Measurements from ENCODE around the gene APMAP.

Gene APMAP

GRCh38 chr20:24987873-24988835 lies 4.4 kb downstream of the APMAP start:
- DNase-seq (ENCODE audit: low read depth in 1 of 2, low spot score in 1 of 2): no peak

DNA sequence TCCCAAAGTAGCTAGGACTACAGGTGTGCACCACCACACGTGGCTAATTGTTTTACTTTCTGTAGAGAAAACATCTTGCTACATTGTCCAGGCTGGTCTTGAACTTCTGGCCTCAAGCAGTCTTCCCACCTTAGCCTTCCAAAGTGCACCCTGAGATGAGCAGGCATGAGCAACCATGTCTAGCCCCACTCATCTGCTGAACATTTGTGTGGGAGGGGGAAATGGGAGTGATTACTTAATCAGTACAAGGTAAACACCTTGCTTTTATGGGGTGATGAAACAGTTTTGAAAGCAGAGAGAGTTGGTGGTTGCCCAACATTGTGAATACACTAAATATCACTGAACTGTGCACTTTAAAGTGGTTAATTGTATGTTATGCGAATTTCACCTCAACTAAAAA lies 5.3 kb downstream of the APMAP start:
- no peak for DNase-seq (ENCODE audit: low read depth in 1 of 2, low spot score in 1 of 2)

DNA sequence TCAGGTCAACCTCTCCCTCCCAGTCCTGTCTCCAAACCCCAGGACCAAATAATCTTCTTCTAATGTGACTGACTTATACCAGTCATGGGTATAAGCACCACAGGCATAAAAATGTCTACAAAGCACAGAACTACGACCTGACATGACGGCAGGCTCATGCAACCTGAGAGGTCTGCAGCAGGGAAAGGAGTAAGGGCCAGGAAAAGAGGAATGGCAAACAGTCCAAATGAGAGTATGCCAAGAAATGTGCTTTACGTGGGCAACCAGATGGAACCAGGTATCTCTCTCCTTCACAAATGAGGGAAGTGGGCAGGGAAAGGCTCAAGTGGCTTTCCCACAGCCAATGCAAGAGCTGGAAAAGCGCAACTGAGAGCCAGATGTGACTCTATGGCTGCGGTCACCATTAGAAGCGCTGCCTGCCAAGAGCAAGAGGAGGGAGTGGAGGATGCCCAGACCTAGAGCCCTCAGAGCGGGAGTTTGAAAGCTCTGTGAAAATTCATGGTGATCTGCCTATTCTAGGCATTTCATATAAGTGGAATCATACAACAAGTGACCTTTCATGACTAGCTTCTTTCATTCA lies 6.0 kb downstream of the APMAP start:
- DNase-seq (ENCODE audit: low read depth in 1 of 2, low spot score in 1 of 2): no peak

- no peak for DNase-seq (ENCODE audit: low read depth in 1 of 2, low spot score in 1 of 2)
These were observed 6.7 kb downstream of the APMAP start for GRCh38 chr20:24985802-24986201.

- DNase-seq (ENCODE audit: low read depth in 1 of 2, low spot score in 1 of 2): no peak
These were observed 7.5 kb downstream of the APMAP start for GRCh38 chr20:24984961-24985640.

DNA sequence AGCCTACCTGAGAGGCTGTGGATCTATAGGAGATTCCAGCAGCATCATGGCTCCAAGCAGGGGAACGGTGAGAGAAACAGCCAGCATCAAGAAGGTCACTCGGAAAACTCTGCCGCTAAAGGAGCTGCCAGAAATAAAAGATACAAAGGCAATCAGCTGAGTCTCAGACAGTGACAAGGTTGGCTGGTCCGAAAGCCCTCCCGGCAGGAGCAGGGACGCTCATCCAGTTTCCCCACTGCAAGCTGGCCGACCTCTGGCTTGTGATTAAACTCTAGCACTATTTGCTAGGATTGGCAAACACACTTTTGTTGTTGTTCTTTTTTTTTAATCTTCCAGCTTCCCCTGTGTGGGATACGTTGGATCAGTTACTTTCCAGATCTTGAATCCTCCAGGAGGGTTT lies 8.7 kb downstream of the APMAP start:
- no peak for DNase-seq (ENCODE audit: low read depth in 1 of 2, low spot score in 1 of 2)

- no peak for DNase-seq (ENCODE audit: low read depth in 1 of 2, low spot score in 1 of 2)
These were observed 10.8 kb downstream of the APMAP start for GRCh38 chr20:24981790-24982189.

GRCh38 chr20:24981282-24981681 lies 11.3 kb downstream of the APMAP start:
- DNase-seq (ENCODE audit: low read depth in 1 of 2, low spot score in 1 of 2): no peak

DNA sequence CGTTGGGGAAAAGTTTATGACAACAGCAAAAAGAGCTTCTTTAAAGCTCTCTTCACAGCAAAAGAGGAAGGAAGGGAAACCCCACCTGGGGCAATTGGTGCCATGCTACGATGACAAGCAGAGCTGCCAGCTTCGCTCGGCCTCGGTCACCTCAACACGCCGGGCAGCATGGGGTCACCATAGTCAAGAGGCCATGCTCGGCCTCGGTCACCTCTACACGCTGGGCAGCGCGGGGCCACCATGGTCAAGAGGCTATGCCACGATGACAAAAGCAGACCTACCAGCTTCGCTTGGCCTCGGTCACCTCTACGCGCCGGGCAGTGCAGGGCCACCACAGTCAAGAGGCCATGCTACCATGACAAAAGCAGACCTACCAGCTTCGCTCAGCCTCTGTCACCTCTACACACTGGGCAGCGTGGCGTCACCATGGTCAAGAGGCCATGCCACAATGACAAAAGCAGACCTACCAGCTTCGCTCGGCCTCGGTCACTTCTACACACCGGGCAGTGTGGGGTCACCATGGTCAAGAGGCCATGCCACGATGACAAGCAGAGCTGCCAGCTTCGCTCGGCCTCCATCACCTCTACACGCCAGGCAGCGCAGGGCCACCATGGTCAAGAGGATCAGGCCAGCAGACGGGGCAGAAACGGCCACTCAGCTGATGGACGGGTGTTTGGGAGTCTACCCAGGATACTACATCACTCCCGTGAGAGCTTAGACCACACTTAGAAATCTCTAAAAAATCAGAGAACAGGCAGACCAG lies 12.1 kb downstream of the APMAP start:
- no peak for DNase-seq (ENCODE audit: low read depth in 1 of 2, low spot score in 1 of 2)

DNA sequence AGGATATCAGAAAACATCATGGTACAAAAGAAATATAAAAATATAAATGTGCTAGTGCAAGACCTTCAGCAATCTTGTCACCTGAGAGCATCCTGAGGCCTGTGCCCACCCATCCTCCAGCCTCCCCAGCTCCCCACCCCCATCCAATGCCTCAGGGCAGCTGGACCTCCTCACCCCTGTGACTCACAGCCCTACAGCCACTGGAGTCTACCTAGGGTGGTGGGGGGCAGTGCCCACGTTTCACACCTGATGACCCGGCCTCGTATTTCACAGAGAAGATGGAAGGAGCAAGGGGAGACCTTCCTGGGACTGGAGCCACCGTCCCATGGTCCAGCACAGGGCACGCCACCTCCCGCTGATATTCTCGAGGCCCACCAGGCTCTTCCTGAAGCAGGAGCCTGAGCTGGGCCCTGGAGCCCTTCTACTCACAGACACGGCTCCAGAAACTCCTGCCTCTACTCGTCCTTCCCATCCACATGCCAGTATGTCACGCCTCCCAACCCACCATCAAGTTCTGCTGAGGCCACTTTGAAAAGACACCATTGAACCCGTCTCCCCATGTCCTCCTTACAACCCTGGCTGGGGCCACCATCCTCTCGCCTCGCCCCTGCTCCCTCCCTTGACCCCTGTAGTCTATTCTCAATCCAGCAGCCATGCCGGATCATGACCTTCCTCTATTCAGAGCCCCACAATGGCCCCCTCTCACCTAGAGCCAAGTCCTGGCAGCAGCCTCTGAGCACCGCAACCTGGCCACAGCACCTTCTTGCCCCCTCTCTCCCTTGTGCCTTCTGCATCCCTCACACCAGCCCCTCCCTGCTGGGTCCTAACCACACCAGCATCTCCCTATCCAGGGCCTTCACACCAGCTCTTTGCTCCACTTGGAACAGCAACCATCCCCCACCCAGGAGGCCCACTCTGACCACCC lies 13.3 kb downstream of the APMAP start:
- DNase-seq (ENCODE audit: low read depth in 1 of 2, low spot score in 1 of 2): no peak

DNA sequence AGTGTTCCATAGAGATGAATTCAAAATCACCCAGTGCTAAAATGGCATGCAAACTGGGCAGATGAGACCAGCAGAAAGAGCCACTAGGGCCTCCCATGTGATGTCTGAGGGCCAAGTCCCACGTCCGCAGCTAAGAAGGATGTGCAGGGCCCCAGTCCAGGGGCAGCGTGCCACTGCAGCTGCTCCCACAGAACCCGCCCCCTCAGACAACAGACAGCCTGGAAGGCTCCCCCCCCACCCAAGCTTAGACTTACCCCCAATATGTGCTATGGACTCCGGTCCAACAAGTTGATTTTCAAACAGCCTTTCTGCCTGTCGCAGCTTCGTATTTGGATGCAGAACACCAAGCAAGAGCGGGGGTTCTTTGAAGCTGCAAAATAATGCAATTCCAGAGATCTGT lies 14.0 kb downstream of the APMAP start:
- no peak for DNase-seq (ENCODE audit: low read depth in 1 of 2, low spot score in 1 of 2)

DNA sequence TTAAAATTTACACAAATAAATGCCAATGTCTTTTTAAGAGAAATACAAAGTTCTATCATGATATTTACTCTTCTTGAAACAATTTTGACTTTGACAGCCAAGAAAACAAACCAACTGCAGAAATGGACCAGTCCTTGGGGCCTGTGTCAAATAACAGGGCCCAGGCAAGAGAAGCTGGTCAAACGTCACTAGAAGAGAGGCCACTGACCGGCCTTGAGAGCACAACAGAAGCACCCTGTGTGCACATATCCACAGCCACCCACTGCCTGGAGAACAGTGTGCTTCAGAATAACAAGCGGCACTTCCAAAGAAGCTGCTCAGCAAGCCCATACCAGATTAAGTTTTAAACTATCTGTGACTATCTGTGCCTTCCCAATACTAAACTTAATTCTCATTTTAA lies 14.8 kb downstream of the APMAP start:
- DNase-seq (ENCODE audit: low read depth in 1 of 2, low spot score in 1 of 2): no peak

GRCh38 chr20:24977336-24977735 lies 15.2 kb downstream of the APMAP start:
- DNase-seq (ENCODE audit: low read depth in 1 of 2, low spot score in 1 of 2): no peak

- no peak for DNase-seq (ENCODE audit: low read depth in 1 of 2, low spot score in 1 of 2)
These were observed 20.2 kb downstream of the APMAP start for GRCh38 chr20:24972341-24972740.

DNA sequence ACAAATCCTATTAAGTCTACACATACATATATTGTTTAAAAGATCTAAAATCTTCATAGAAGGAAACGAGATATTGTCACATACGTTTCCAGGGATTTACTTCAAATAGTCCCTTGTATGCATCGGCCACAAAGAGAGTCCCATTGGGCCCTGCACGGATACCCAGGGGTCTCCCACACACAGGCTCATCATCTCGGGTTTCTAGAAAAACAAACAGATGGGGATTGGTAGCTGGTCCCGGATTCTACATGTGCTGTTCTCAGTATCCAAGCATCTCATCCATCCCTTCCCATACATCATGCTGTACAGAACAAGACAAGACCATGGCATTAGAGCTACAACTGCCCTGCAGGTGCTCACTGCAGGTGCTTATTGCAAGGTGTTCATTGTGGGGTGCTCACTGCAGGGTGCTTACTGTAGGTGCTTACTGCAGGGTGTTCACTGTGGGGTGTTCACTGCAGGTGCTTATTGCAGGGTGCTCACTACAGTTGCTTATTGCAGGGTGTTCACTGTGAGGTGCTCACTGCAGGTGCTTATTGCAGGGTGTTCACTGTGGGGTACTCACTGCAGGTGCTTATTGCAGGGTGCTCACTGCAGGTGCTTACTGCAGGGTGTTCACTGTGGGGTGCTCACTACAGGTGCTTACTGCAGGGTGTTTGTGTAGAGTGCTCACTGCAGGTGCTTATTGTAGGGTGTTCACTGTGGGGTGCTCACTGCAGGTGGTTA lies 21.0 kb downstream of the APMAP start:
- no peak for DNase-seq (ENCODE audit: low read depth in 1 of 2, low spot score in 1 of 2)

GRCh38 chr20:24970754-24971153 lies 21.8 kb downstream of the APMAP start:
- DNase-seq (ENCODE audit: low read depth in 1 of 2, low spot score in 1 of 2): no peak

DNA sequence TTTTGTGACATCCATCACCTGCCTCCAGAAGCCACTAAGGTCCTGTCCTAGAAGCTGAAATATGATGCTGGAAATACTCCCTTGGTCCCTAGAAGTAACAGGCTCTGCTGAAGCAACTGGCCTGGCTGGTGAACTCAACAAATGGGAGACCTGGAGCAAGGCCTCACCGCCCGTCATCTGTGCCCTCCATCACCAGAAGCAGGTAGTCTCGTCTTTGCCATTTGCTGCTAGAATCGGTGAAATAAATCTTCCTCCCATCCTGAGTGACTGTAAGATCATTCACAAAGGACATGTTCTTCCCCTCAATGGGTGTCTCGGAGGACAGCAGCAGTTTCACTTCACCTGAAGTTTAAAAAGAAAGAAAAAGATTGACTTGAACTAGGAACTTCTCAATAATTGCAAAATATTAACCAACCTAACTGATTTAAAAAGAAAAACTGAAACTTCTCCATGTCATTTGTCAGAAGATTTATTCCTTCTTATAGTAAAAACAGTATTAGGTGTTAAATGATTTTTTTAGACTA lies 22.5 kb downstream of the APMAP start:
- DNase-seq (ENCODE audit: low read depth in 1 of 2, low spot score in 1 of 2): no peak

DNA sequence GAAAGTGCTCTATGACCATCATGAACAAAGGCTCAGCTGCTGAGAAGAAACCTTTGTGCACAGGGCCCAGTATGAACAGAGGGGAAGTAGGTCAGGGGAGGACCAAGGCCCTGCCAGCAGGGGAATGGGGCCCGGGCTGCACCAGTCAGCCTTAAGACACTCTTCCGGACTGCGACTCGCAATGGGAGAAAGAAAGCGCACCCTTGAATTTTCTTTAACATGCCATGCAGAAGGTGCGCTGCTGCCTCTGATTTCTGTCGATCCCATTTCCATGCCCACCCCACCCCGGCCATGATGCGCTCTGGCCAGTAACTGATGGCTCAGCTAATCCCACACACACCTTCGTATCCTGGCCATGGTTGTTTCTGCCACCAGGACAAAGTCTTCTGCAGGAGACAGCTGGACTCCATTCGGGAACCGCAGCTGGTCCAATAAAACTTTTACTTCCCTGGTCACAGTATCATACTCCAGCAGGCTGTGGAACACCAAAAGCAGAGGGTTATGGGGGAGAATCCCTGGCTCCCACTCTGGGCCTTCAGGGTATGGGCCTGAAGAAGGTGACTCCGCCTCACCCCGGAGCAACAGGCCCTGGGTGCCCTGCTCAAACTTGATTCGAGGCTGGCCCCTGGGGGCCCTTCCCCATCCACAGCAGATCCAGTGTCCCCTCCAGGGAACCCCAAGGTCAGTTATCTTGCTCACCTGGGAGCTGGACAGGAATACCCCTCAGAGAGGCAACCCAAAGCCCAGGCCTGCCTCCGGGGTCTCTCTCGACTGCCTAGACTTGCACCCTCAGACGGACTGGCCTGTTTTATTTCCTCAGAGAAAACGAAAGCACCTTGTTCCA lies 23.1 kb downstream of the APMAP start:
- DNase-seq (ENCODE audit: low read depth in 1 of 2, low spot score in 1 of 2): no peak
